DMS79 treated with DMSO at 0.1 percent for 48 hours (cell line): Measurements from ENCODE around the gene ZNF841.
"Not testable (repeated sequence)": the region's sequence is repeated elsewhere in the genome, so short reads cannot be mapped to it uniquely, and the experiment has no call there.

Source experiments
- DNase-seq: peaks from one replicate; lab custom pipeline; 2025; lab: John Stamatoyannopoulos, UW

The ZNF841 gene

DNA sequence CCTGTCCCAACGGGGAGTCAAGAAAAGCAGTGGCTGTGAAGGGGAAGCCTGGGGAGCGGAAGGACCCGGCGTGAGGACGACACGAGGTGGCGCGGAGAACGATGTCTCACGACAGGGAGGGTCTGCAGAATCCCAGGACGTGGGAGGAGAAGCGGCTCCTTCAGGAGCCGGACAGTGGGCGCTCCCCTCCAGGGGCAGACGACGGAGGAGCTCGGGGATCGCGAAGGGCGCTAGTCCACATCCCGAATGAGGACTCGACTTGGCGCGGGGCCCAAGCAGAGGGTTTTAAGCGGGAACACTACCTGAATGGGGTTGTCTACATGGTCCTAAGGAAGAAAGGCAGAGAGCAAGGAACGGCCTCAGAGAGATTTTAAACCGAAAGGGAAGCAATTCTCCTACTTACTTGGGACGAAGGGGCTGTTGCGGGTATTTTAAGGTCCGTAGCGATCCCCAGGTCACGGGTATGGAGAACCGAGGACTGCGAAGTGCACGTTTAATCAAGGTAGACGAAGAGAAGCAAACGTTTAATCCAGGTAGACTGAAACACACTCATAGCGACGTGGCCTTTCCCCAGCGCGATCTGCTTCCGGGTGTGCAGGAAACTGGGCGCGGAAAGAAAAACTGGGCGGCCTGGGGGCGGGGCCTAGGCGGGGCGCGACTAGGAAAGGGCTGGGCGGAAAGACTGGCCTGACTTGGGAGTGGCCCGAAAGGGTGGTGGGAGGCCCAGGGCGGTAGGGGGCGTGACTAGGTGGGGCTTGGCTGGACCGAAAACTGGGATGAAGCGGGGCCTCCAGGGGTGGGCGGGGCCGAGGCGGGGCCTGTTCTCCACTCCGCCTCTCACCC, at the start of gene ZNF841:
Gene ZNF841, minus strand, starts transcription at position 594 of the 843 bp plus-strand sequence. CDS start 10,964 bp downstream, outside the sequence.
- peak; percentile 85 for DNase-seq

DNA sequence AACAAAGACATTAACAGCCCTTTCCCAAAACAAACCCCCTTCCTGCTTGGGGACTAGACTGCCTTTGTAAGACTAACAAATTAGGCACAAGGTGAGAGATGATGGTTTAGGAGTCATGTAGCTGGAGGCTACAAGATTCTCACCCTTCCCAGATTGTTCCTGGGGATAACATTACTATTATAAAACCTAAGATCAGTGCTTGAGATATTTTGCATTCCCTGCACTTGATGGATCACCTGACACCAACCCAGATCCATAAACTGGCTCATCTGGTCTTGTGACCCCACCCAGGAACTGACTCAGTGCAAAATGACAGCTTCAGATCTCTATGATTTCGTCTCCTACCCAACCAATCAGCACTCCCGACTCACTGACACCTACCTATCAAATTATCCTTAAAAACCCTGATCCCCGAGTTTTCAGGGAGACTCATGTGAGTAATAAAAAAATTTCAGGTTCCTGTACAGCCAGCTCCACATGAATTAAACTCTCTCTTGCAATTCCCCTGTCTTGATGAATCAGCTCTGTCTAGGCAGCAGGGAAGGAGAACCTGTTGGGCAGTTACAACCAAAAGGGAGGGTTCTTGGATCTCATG, 46.5 kb upstream of the ZNF841 start:
- DNase-seq: no peak

DNA sequence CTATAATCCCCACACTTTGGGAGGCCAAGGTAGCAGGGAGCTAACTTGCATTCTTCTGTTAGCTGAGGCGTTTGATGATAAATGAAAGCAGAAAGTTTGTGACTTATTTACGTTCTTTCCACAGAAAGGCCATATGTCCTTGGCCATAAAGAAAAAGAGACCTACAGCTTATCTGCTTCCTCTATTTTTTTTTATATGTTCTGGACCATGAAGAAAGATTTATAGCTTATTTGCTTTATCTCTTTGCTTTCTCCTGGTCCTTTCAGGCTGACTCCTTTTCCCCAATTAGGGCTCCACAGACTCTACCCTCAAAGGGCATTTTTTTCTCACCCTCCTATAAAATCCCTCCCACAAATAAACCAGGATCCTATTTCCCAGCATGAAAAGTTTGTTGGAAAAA, 45.6 kb upstream of the ZNF841 start:
- DNase-seq: no peak

DNA sequence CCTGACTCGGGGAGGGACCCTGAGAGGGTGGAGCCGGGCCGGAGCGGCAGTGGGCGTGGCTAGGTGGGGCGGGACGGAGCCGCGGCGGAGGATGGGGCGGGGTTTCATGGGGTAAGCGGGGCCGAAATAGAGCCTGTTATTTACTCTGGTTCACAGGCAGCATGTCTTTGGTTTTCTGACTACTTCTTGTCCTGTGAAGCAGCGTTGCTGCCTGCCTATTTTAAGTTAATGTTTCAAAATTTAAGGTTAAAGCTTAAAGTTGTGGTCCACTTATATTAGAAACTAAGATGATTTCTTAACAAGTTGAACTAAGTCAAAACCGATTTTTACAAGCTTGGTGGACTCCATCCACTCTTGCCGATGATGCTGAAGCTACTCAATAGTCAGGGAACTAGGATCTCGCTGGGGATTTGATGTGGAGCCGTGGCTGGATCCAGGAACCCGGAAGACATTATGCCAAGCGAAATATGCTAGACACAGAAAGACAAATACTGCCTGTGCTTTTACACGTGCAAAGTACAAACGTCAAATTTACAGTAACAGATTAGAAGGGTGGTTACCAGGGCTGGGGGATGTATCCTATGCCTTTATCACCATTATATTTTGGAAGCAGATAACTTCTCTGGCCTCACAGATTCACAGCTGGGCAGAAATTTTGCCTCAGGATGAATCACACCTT, 44.6 kb upstream of the ZNF841 start:
- peak; percentile 89 for DNase-seq

DNA sequence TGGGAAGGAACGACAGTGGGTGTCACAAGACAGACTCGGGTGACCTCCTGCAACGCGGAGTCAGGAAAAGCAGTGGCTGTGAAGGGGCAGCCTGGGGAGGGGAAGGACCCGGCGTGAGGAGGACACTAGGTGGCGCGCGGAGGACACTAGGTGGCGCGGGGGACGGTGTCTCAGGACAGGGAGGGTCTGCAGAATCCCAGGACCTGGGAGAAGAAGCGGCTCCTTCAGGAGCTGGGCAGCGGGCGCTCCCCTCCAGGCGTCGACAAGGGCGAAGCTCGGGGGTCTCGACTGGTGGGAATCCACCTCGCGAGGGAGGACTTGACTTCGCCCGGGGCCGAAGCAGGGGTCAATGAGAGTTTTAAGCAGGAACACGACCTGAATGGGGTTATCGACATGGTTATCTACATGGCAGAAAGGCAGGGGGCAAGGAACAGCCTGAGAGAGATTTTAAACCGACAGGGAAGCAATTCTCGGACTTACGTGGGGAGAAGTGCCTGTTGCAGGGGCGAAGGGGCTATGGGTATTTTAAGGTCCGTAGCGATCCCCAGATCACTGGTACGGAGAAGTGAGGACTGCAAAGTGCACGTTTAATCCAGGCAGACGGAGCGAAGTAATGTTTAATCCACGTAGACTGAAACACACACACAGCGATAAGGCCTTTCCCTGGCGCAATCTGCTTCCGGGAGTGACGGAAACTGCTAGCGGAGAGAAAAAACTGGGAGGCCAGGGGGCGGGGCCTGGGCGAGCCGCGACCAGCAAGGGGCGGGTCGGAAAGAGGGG, 43.9 kb upstream of the ZNF841 start, which contains the start of gene ZNF616:
Gene ZNF616, minus strand, starts transcription at position 687 of the 780 bp plus-strand sequence. CDS start 9,426 bp downstream, outside the sequence.
- peak; percentile 86 for DNase-seq

DNA sequence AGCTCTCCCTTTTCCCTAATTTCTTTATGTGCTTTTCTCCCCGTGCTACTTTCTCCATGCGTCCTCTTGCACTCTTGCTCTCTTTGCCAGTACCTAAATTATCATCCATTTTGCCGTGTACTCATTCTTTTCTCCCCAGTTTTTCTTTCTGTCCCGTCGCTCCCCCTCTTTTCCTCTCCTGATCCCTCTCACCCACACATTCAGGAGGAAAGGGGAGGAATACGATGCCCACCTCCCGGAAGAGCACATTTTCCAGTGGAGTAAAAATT, 43.4 kb upstream of the ZNF841 start:
- DNase-seq: no peak

DNA sequence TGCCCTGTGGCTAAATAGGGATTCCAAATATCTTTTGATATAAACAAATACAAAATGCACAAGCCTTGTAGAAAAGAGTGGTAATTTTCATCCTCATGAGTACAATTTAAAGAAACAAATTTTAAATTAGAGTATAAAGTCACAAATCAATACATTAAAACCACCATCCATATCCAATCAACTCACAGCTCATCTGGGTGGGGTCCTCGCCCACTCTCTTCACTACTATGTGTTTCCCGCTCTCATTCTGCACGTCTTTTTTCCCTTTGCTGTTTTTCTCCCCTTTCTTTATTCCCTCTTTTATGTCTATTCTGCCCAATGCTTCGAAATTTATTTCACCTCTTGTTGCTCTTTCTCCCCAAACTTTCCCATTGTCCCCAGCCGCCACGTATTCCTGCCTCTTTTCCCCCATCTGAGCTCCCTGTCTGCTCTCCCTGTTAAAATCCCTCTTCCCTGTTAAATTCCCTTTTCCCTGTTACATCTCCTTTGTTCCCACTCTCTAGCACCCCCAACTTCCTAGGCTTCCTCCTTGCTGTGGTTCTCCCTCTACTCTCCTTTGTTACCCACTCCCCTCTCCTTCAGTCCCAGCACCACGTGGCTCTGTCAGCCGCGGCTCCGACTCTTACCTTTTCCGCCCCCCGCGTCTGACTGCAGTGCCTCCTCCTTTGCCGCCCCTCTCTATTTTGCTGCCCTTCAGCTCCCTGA, 42.9 kb upstream of the ZNF841 start:
- DNase-seq: peak; percentile 70

DNA sequence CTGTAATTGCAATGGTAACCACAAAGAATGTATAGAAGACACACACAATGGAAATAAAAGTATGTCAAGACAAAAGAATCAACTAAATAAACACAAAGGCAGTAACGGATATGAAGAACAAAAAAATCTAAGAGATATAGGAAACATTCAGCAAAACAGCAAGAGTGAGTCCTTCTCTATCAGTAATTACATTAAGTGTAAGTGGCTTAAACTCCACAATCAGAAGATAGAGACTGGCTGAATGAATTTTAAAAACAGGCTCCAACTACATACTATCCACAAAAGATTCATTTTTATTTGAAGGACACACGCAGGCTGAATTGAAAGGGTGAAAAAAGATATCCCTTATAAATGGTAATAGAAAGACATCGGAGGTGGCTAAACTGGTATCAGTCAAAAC, 24.7 kb upstream of the ZNF841 start:
- DNase-seq: no peak

DNA sequence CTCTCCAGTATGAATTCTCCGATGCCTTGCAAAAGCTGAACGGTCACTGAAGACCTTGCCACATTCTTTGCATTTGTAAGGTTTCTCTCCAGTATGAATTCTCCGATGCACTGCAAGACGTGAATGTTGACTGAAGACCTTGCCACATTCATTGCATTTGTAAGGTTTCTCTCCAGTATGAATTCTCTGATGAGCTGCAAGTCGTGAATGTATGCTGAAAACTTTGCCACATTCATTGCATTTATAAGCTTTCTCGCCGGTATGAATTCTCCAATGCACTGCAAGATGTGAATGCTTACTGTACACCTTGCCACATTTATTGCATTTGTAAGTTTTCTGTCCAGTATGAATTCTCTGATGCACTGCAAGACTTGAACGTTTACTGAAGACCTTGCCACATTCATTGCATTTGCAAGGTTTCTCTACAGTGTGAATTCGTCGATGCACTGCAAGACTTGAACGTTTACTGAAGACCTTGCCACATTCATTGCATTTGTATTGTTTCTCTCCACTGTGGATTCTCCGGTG, 20.0 kb upstream of the ZNF841 start:
- DNase-seq: no peak

DNA sequence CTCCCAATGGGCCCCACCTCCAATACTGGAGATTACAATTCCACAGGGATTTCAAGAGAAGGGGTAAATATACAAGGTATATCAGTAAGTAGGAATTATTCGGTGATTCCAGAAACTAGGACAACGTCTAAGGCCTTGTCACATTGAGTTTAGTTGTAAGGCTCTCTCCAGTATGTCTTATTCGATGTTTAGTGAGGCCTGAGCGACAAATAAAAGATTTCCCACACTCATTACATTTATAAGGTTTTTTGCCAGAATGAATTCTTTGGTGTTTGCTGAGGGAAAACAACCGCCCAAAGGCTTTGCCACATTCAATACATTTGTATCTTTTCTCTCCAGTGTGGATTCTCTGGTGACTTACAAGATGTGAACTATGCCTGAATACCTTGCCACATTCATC, 19.1 kb upstream of the ZNF841 start:
- no peak for DNase-seq

DNA sequence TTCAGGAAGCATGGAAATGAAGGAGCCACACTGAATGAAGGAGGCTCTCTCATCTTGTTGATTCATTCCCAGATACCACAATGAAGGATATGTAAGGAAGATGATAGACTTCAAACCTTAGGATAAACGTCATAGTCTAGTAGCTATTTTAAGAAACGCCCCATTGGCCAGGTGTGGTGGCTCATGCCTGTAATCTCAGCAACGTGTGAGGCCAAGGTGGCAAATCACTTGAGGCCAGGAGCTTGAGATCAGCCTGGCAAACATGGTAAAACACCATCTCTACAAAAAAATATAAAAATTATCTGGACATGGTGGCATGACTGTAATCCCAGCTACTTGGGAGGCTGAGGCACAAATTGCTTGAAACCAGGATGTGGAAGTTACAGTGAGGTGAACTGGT, 17.1 kb upstream of the ZNF841 start:
- DNase-seq: no peak

DNA sequence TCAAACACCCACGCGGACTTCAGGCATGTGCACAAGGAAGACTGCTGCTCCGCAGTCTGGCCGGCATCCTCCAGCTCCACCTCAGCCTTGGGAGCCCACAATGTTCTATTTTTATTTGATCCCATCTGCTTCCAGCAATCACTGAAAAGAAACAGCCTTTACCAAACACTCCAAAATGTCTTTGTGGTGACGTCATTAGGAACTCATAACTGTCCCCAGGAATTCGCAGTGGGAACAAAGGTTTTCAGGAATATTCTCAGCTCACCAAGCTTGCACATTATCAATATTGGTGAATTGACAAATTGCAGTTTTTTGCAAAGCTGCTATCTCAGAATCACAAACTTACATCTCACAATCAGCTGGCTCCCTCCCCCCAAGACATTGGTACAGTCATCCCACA, 15.2 kb upstream of the ZNF841 start:
- no peak for DNase-seq

DNA sequence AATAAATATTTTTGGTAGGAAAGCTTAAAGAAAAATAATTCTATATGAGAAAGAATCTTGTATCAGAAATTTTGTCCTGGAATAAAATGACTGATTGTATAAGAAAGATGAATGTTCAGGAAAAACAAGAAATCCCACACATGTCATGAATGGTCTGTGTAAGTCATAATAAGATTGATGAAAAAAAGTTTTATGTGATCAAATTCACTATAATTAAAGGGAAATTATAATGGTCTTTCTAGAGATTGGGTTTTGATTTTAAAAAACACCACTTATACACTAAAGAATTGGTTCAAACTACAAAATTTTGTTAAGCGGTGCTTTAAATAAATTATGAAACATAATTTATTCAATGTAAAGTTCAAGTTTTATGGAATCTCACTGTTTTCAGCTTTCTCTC, 7.2 kb upstream of the ZNF841 start:
- DNase-seq: no peak

DNA sequence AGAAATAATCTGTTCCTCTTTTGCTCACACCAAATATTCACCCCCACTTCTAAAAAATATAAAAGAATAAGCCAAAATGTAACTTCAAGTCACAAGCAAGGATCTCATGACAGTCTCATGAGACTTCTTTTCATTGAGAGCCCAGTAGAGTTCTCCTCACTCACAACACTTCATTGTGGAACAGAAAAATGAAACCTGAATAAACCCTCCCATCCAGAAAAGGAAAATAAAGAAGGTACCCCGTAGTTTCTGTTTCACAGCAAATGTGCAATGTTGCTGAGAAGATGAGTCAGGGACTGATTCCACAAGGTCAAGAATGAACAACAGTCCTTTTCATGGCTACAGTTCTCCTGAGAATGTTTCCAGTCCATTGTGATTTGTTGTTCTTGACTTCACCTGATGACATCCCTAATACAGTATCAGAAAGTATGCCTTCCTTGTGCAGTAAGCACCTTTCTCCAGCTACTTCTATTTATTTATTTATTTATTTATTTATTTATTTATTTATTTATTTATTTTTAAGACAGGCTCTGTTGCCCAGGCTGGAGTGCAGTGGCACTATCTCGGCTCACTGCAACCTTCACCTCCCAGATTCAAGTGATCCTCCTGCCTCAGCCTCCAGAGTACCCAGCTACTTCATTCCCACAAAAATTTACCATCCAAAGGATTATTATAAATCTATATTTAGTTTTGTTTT, 6.4 kb upstream of the ZNF841 start:
- DNase-seq: no peak

DNA sequence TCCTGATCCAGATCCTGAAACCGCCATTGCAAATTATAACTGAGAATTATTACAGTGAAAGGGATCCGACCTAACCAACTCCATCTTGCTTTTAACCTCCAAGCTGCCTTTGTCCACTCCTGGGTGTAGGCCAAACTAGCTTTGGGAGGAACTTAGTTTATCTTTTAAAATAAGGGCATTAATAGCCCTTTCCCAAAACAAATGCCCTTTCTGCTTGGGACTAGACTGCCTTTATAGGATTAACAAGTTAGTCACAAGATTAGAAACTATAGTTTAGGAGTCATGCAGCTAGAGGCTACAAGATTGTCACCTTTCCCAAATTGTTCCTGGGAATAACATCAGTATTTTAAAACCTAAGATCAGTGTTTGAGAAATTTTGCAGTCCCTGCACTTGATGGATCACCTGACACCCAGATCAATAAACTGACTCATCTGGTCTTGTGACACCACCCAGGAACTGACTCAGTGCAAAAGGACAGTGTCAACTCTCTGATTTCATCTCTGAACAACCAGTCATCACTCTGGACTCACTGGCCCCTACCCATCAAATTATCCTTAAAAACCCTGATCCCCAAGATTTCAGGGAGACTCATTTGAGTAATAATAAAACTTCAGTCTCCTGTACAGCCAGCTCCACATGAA, 4.1 kb upstream of the ZNF841 start:
- no peak for DNase-seq

DNA sequence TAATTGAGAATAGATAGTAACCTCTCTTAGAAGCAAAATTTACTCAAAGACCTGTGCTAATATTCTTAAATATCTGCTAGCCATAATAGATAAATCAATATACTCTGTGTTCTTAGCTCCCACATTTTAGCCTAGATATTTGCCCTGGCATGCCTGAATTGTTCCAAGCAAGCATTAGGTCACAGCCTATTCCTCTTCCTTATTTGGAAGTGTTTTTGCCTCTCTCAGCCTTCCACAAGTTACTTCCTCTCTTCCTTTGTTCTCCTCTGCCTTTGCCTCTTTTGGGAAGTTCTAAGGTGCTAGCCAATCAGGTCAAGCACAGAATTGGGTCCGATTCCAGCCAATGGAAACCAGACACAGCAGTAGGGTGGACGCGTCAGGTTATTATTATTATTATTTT, 851 bp upstream of the ZNF841 start:
- DNase-seq: not testable (repeated sequence)

DNA sequence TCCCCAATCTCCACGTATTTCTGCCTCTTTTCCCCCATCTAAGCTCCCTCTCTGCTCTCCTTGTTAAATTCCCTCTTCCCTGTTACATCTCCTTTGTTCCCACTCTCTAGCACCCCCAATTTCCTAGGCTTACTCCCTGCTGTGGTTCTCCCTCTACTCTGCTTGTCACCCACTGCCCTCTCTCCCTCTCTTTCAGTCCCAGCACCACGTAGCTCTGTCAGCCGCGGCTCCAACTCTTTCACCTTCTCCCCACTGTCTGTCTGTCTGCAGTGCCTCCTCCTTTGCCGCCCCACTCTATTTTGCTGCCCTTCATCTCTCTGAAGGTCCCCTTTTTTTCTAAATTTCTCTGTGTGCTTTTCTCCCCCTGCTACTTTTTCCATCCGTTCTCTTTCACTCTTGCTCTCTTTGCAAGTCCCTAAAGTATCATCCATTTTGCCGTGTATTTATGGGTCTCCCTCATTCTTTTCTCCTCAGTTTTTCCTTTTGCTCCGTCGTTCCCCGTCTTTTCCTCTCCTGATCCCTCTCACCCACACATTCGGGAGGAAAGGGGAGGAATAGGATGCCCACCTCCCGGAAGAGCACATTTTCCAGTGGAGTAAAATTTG, 937 bp downstream of the ZNF841 start:
- DNase-seq: peak; percentile 15

DNA sequence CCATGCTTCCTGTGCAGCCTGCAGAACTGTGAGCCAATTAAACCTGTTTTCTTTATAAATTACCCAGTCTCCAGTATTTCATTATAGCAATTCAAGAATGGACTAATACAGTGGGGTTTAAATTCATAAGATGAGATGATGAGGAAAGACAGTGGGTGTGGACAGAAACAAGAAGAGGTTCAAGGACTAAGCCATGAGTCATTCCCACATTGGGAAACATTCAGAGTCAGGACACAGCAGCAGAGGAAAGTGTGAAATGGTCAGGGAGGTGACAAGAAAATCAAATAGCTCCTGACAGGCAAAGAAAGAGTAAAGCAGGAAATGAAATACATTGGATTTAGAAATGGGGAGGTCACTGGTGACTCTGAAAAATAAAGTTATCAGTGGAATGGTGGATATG, 9.1 kb downstream of the ZNF841 start:
- no peak for DNase-seq

DNA sequence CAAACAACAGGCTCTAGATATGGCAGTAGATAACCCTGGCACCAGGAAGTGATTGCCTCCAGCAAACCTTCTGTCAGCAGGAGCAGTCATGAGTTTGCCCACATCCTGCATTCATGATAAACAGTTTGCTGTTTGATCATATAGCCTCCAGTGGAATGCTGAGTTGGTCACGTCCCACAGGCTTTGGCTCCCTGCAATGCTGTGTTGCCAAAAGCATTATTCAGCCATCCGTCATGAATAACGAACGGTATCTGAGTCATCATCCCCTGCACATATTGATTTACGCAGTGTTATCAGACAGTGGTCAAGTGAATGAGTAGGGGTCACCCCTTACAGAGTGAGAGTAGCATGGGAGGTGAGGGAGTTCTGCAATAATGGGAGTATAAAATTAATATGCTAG, 25.1 kb downstream of the ZNF841 start:
- no peak for DNase-seq

DNA sequence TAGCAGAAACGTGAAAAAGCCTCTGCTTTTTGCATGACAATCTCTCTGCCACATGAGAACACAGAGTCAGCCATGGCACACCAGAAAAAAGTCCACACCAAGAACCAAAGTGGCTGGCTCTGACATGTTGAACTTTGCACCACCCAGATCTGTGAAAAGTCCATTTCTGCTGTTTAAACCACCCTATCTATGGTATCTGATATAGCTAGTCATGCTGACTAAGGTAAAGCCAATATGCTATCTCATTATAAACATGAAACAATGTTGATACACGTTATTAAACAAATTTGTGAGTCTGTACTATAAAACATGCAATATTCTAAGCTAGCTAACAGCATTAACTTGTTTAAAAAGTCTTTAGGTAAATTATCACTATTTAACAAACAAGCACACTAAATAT, 25.9 kb downstream of the ZNF841 start:
- no peak for DNase-seq
